Muscle layer of duodenum (tissue), 2 donors: Measurements from ENCODE around the gene KCTD3.
A peak's percentile ranks its signal among the peaks of the same experiment; 100 is the strongest.

ENCODE experiments used
- H3K27ac ChIP-seq: one replicate; pipeline ENCODE4 v1.7.0; 2013; ENCODE audit warnings: mild to moderate bottlenecking, low read length
- H3K27me3 ChIP-seq: one replicate; pipeline ENCODE4 v1.7.0; 2013; ENCODE audit warnings: low read depth, mild to moderate bottlenecking, control low read depth, low read length
- H3K36me3 ChIP-seq, 2 donors: one replicate each; pipeline ENCODE4 v1.7.0; 2013; ENCODE audit warnings: low read length in 2 of 2, control low read depth in 1 of 2, mild to moderate bottlenecking in 1 of 2; ENCODE audit not compliant: insufficient read depth in 2 of 2, control insufficient read depth in 1 of 2
- H3K4me1 ChIP-seq, 2 donors: one replicate each; pipeline ENCODE4 v1.7.0; 2013; ENCODE audit warnings: low read length in 2 of 2, mild to moderate bottlenecking in 2 of 2, control low read depth in 1 of 2, moderate library complexity in 1 of 2; ENCODE audit not compliant: insufficient read depth in 2 of 2, control insufficient read depth in 1 of 2
- H3K4me3 ChIP-seq, 2 donors: one replicate each; pipeline ENCODE4 v1.7.0; 2013; ENCODE audit warnings: low read length in 2 of 2, low read depth in 1 of 2, mild to moderate bottlenecking in 1 of 2
- H3K9me3 ChIP-seq, 2 donors: one replicate each; pipeline ENCODE4 v1.7.0; 2013; ENCODE audit warnings: low read length in 2 of 2, control low read depth in 1 of 2, mild to moderate bottlenecking in 1 of 2; ENCODE audit not compliant: control insufficient read depth in 1 of 2
- donor health status: healthy.

The KCTD3 gene

GRCh38 chr1:215566556-215567490, at the start of gene KCTD3:
TSS of gene KCTD3 (plus strand) at chr1:215567304. CDS start at chr1:215567686, 382 bp downstream.
- peak within 1 kb of the TSS; percentile 98 for H3K27ac ChIP-seq
- peak within 1 kb of the TSS; percentile 91 to 94 for H3K4me3 ChIP-seq
- H3K36me3 ChIP-seq: peaks cover 0 to 7% of the 10 kb centered on the region in 2 donors
- no peaks in the 10 kb centered on the region for H3K27me3 ChIP-seq
- no peaks in the 10 kb centered on the region for H3K9me3 ChIP-seq
- H3K4me1 ChIP-seq: peaks cover 0 to 13% of the 10 kb centered on the region in 2 donors

GRCh38 chr1:215517441-215517891, 49.6 kb upstream of the KCTD3 start:
- Histone ChIP-seq H3K27ac (no peak overlapping the region), H3K27me3 (no peaks in the 10 kb centered on the region), H3K4me3 (no peak overlapping the region), H3K9me3 (peaks cover 0 to 3% of the 10 kb centered on the region in 2 donors), H3K4me1 (no peaks in the 10 kb centered on the region), H3K36me3 (no peaks in the 10 kb centered on the region)

GRCh38 chr1:215518594-215518993, 48.5 kb upstream of the KCTD3 start:
- Histone ChIP-seq H3K4me3 (no peak overlapping the region), H3K9me3 (no peaks in the 10 kb centered on the region)

GRCh38 chr1:215521279-215521678, 45.8 kb upstream of the KCTD3 start:
- H3K36me3 ChIP-seq: no peaks in the 10 kb centered on the region
- H3K4me3 ChIP-seq: no peak overlapping the region
- no peak overlapping the region for H3K27ac ChIP-seq
- H3K9me3 ChIP-seq: no peaks in the 10 kb centered on the region
- H3K4me1 ChIP-seq: no peaks in the 10 kb centered on the region
- no peaks in the 10 kb centered on the region for H3K27me3 ChIP-seq

More at GRCh38 chr1:215518594-215518993, 48.5 kb upstream of the KCTD3 start:
- Histone ChIP-seq H3K27ac (no peak overlapping the region), H3K27me3 (no peaks in the 10 kb centered on the region), H3K36me3 (no peaks in the 10 kb centered on the region), H3K4me1 (no peaks in the 10 kb centered on the region)

GRCh38 chr1:215523128-215523861, 43.8 kb upstream of the KCTD3 start:
- Histone ChIP-seq H3K36me3 (no peaks in the 10 kb centered on the region), H3K9me3 (no peaks in the 10 kb centered on the region), H3K27me3 (no peaks in the 10 kb centered on the region), H3K4me3 (no peak overlapping the region), H3K4me1 (no peaks in the 10 kb centered on the region), H3K27ac (no peak overlapping the region)

GRCh38 chr1:215523906-215524305, 43.2 kb upstream of the KCTD3 start:
- Histone ChIP-seq H3K27me3 (no peaks in the 10 kb centered on the region), H3K9me3 (no peaks in the 10 kb centered on the region), H3K4me1 (no peaks in the 10 kb centered on the region), H3K4me3 (no peak overlapping the region), H3K36me3 (no peaks in the 10 kb centered on the region), H3K27ac (no peak overlapping the region)

GRCh38 chr1:215526147-215526845, 40.8 kb upstream of the KCTD3 start:
- no peaks in the 10 kb centered on the region for H3K4me1 ChIP-seq
- H3K36me3 ChIP-seq: no peaks in the 10 kb centered on the region
- no peak overlapping the region for H3K27ac ChIP-seq
- H3K4me3 ChIP-seq: no peak overlapping the region
- H3K27me3 ChIP-seq: no peaks in the 10 kb centered on the region
- no peaks in the 10 kb centered on the region for H3K9me3 ChIP-seq

- no peaks in the 10 kb centered on the region for H3K4me1 ChIP-seq
- H3K27me3 ChIP-seq: no peaks in the 10 kb centered on the region
- no peaks in the 10 kb centered on the region for H3K36me3 ChIP-seq
- H3K4me3 ChIP-seq: no peak overlapping the region
- H3K27ac ChIP-seq: no peak overlapping the region
- no peaks in the 10 kb centered on the region for H3K9me3 ChIP-seq
These were observed 40.3 kb upstream of the KCTD3 start for GRCh38 chr1:215526846-215527151.

GRCh38 chr1:215529111-215529510, 38.0 kb upstream of the KCTD3 start:
- Histone ChIP-seq H3K27me3 (no peaks in the 10 kb centered on the region), H3K36me3 (no peaks in the 10 kb centered on the region), H3K4me3 (no peak overlapping the region), H3K4me1 (no peaks in the 10 kb centered on the region), H3K27ac (no peak overlapping the region), H3K9me3 (no peaks in the 10 kb centered on the region)

- no peaks in the 10 kb centered on the region for H3K4me1 ChIP-seq
- H3K9me3 ChIP-seq: no peaks in the 10 kb centered on the region
- no peak overlapping the region for H3K4me3 ChIP-seq
- no peaks in the 10 kb centered on the region for H3K27me3 ChIP-seq
- no peaks in the 10 kb centered on the region for H3K36me3 ChIP-seq
- H3K27ac ChIP-seq: no peak overlapping the region
These were observed 37.5 kb upstream of the KCTD3 start for GRCh38 chr1:215529571-215529970.

GRCh38 chr1:215530401-215530984, 36.6 kb upstream of the KCTD3 start:
- no peaks in the 10 kb centered on the region for H3K9me3 ChIP-seq
- H3K4me3 ChIP-seq: no peak overlapping the region
- no peaks in the 10 kb centered on the region for H3K36me3 ChIP-seq
- no peaks in the 10 kb centered on the region for H3K4me1 ChIP-seq
- no peak overlapping the region for H3K27ac ChIP-seq
- no peaks in the 10 kb centered on the region for H3K27me3 ChIP-seq
